Gastrocnemius medialis (tissue), 4 donors: Measurements from ENCODE around the gene TNFAIP8. TPM values are rescaled to one million over a fixed set of nuclear protein-coding genes. Genes with fewer than 3 reads are reported as not detected.
A peak's percentile ranks its signal among the peaks of the same experiment; 100 is the strongest.
"Not testable (repeated sequence)": the region's sequence is repeated elsewhere in the genome, so short reads cannot be mapped to it uniquely, and the experiment has no call there.

Experiments used
- ATAC-seq, 2 donors: fragments of 150-250 bp; one replicate each; pipeline ENCODE4 v1.9.1; 2016
- DNase-seq, 2 donors: peaks; one replicate each; pipeline ENCODE4 v3.0.0-alpha.2; 2019
- H3K27ac ChIP-seq, 4 donors: fragments of 200-600 bp; sonication (generic); 1 replicate in 1 of 4; 2 replicates in 3 of 4; pipeline ENCODE4 v1.5.1; 2016 to 2018; ENCODE audit warnings: mild to moderate bottlenecking in 2 of 4, moderate library complexity in 1 of 4
- H3K27me3 ChIP-seq, 3 donors: fragments of 200-600 bp; sonication (generic) in 2 of 3; 1 replicate in 1 of 3; 2 replicates in 2 of 3; pipeline versions ENCODE4 v1.5.1 to v1.6.0; 2016 to 2019; ENCODE audit warnings: mild to moderate bottlenecking in 1 of 3, moderate library complexity in 1 of 3
- H3K36me3 ChIP-seq, 2 donors: fragments of 200-600 bp; sonication (generic) in 1 of 2; one replicate each; pipeline ENCODE4 v1.5.1; 2017 to 2018
- H3K4me1 ChIP-seq, 2 donors: fragments of 200-600 bp; sonication (generic) in 1 of 2; one replicate each; pipeline ENCODE4 v1.5.1; 2016 to 2017; ENCODE audit warnings: mild to moderate bottlenecking in 2 of 2
- H3K4me3 ChIP-seq, 4 donors: fragments of 200-600 bp; sonication (generic) in 3 of 4; 1 replicate in 1 of 4; 2 replicates in 3 of 4; pipeline ENCODE4 v1.5.1; 2016 to 2019; ENCODE audit warnings: mild to moderate bottlenecking in 2 of 4
- H3K9me3 ChIP-seq, 3 donors: fragments of 200-600 bp; sonication (generic) in 2 of 3; 1 replicate in 1 of 3; 2 replicates in 2 of 3; pipeline ENCODE4 v1.5.1; 2016 to 2019
- POLR2A ChIP-seq, 2 donors: fragments of 450-650 bp; IDR thresholded peaks; one replicate each; pipeline ENCODE4 v1.6.1; 2017; ENCODE audit warnings: antibody characterized with exemption in 2 of 2, mild to moderate bottlenecking in 2 of 2, moderate library complexity in 2 of 2
- in situ Hi-C, 4 donors: fragments of 200-750 bp; cut with MboI; loops; one replicate each; pipeline versions ENCODE4 v1.15.0 to v1.8.0; 2017; ENCODE audit warnings: low sequenced_read_pairs in 4 of 4
- intact Hi-C: fragments of 100-400 bp; cut with DNase I; formaldehyde crosslinking; loops from one replicate; pipeline ENCODE4 v1.15.1; 2023; ENCODE audit warnings: low total_unique reads
- total RNA-seq, 4 donors: library from RNA; depleted of rRNA; stranded (reverse); fragments of >200 nt; gene quantifications; one replicate each; pipeline versions ENCODE4 v1.1.0 to v1.2.3, GENCODE V29; 2016
- TF ChIP-seq, protein P1 (sequence below), 5 experiments: fragments of 450-650 bp in 3 of 5; fragments of 200-600 bp in 2 of 5; sonication (generic) in 2 of 5; IDR thresholded peaks in 4 of 5; conservative IDR thresholded peaks in 1 of 5; 1 replicate in 4 of 5; 2 replicates in 1 of 5; pipeline ENCODE4 v1.5.1; 2016 to 2019; ENCODE audit warnings: antibody characterized with exemption in 5 of 5, mild to moderate bottlenecking in 3 of 5, moderate library complexity in 3 of 5

The TNFAIP8 gene
- total RNA-seq, 4 donors from 2014 or later: 0.20 to 5.8 (median 2.0) TPM

DNA sequence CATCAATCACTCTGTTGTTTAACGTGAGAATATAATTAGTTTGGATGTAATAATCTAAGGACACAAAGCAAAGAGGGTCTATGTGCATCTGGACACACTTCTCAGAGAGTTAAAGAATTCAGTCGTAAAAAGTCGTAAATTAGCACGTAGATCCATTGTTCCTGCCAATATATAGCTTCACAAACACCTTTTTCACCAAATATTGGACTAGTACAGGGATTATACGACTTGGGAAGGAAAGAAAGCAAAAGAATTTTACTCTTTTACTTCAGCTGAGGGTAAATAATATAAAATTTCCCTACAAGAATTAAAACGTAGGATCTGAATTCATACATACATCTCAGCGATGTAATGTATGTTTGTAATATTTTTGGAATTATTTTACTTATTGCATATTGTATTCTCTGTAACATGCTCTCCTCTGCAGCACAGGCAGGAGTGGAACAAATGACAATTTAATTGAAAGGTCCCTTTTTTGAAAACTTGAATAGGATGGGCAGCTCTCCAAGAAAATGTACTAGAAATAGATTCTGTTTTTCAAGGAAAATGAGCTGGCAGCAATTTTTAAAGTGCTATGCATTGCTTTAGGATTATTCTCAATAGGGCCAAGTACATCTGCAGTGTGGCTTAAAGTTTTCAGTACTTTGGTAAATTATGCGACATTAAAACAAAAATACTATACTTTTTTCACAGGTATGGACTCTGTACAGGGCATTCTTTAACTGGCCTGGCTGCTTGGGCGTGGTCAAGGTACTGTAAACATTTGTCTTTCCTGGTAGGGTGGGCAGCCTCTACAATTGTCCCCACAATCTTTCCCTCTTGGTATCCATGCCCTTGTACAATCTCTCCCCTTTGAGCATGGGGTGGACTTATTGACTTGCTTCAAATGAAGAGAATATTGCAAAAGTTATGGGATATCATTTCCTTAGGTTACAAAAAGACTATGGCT, 56.7 kb downstream of the TNFAIP8 start:
- intact Hi-C loops (loop anchor here (1.0 to 5.0 kb wide), 2 partner anchors 145 to 424 kb away; partner anchors contain the start of gene DTWD2), in situ Hi-C loops (loop anchor here (5.0 to 25.0 kb wide), 3 partner anchors 425 to 428 kb away; partner anchors contain the start of gene DTWD2 (in 4 of the 4))
- no peaks in the 10 kb centered on the region for H3K36me3 ChIP-seq
- H3K4me3 ChIP-seq: peak overlapping the region in 2 of 4 donors; percentile 60 to 65
- ATAC-seq (no peak), DNase-seq (no peak)
- TF ChIP-seq, protein P1, sequence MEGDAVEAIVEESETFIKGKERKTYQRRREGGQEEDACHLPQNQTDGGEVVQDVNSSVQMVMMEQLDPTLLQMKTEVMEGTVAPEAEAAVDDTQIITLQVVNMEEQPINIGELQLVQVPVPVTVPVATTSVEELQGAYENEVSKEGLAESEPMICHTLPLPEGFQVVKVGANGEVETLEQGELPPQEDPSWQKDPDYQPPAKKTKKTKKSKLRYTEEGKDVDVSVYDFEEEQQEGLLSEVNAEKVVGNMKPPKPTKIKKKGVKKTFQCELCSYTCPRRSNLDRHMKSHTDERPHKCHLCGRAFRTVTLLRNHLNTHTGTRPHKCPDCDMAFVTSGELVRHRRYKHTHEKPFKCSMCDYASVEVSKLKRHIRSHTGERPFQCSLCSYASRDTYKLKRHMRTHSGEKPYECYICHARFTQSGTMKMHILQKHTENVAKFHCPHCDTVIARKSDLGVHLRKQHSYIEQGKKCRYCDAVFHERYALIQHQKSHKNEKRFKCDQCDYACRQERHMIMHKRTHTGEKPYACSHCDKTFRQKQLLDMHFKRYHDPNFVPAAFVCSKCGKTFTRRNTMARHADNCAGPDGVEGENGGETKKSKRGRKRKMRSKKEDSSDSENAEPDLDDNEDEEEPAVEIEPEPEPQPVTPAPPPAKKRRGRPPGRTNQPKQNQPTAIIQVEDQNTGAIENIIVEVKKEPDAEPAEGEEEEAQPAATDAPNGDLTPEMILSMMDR (IDR thresholded peaks at IDR 0.05 in 4 of 5, conservative IDR thresholded peaks at IDR 0.05 in 1 of 5): peak in 1 of 5 experiments; percentile 6
- no peak for TF ChIP-seq POLR2A (IDR thresholded peaks at IDR 0.05)
- no peaks in the 10 kb centered on the region for H3K9me3 ChIP-seq
- no peak overlapping the region for H3K27ac ChIP-seq
- no peaks in the 10 kb centered on the region for H3K27me3 ChIP-seq
- peaks cover 0 to 5% of the 10 kb centered on the region in 2 donors for H3K4me1 ChIP-seq

DNA sequence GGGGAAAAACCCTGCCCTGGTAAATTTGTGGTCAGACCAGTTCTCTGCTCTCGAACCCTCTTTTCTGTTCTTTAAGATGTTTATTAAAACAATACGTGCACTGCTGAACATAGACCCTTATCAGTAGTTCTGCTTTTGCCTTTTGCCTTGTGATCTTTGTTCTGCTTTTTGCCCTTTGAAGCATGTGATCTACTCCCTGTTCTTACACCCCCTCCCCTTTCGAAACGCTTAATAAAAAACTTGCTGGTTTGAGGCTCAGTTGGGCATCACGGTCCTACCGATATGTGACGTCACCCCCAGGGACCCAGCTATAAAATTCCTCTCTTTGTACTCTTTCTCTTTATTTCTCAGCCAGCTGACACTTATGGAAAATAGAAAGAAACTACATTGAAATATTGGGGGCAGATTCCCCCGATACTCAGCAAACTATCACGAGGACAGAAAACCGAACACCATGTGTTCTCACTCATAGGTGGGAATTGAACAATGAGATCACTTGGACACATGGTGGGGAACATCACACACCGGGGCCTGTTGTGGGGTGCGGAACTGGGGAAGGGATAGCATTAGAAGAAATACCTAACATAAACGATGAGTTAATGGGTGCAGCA, 58.4 kb downstream of the TNFAIP8 start:
- in situ Hi-C loops: loop anchor here (5.0 to 25.0 kb wide), 3 partner anchors 427 to 429 kb away; partner anchors contain the start of gene DTWD2 (in 4 of the 4)
- H3K4me1 ChIP-seq: not testable (repeated sequence)
- intact Hi-C loops: loop anchor here (5.0 kb wide), 1 partner anchor 147 kb away; no protein-coding TSS in a partner anchor

DNA sequence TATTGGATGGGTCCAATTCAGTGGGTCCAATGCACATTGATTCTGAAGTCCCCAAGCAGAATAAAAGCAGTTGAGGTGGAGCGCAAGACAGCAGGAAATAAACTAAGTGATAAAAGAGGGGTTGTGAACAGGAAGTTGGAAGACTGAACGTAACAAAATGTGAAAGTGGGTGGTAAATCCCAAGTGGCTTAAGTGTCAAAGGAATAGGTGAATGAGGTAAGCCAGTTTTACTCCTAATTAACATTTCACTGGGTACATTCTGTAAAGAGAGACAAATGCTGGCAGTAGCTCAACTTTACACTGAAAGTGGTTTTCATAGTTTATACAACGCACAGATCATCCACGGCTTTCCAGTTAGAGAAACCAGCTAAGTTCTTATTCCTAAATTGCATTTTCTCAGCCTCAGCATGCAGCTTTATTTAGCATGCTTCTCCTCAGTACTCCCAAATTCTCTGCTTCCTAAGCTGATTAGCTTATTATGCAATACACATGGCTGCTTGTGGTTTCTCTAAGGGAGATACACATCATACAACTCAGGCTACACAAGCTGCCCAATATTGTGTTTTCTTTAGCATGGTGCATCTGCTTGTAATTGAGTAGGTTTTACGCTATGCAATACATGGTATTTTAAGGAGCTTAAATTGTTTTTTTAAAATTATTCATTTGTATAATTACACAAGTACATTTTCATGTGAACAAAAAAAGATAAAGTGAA, 62.2 kb downstream of the TNFAIP8 start:
- H3K27me3 ChIP-seq: no peaks in the 10 kb centered on the region
- DNase-seq: no peak
- no peaks in the 10 kb centered on the region for H3K4me1 ChIP-seq
- H3K27ac ChIP-seq: no peak overlapping the region
- no peaks in the 10 kb centered on the region for H3K9me3 ChIP-seq
- in situ Hi-C loops (loop anchor here in 2 of 4 donors (10.0 to 25.0 kb wide), 2 partner anchors 431 to 433 kb away; partner anchors contain the start of gene DTWD2 (in 2 of the 2)), intact Hi-C loops (no loop called here)
- H3K36me3 ChIP-seq: no peaks in the 10 kb centered on the region
- no peak overlapping the region for H3K4me3 ChIP-seq
- no peak for ATAC-seq
- no peak for TF ChIP-seq POLR2A (IDR thresholded peaks at IDR 0.05)
- TF ChIP-seq, protein P1 (IDR thresholded peaks at IDR 0.05 in 4 of 5, conservative IDR thresholded peaks at IDR 0.05 in 1 of 5): no peak

More for the DNA sequence above, 58.4 kb downstream of the TNFAIP8 start:
- H3K36me3 ChIP-seq, H3K27me3 ChIP-seq, DNase-seq, H3K9me3 ChIP-seq, ATAC-seq, H3K27ac ChIP-seq, H3K4me3 ChIP-seq: not testable (repeated sequence)

DNA sequence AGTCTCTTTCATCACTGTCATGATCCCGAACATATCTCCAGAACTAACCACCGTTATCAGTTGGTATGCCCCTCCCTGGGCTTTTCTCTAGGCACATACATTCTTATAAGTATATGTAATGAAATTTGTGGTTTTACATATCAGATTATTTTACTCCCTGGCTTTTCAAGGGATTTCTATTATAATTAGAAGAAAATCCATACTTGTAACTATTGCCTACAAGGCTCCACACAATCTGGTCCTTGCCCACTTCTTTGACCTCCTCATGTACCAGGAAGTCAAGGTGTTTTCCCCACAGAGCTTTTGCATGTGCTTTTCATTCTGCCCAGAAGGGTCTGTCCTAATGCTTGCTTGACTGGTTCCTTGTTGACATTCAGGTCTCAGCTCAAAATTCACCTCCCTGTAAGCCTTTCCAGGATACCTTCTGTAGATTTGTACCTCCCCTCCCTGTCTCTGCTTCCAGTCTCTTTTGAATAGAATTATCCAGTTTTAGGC, 62.8 kb downstream of the TNFAIP8 start:
- DNase-seq (no peak), ATAC-seq (no peak)
- in situ Hi-C loops: loop anchor here in 2 of 4 donors (10.0 to 25.0 kb wide), 2 partner anchors 431 to 434 kb away; partner anchors contain the start of gene DTWD2 (in 2 of the 2)
- no peaks in the 10 kb centered on the region for H3K36me3 ChIP-seq
- TF ChIP-seq, protein P1 (IDR thresholded peaks at IDR 0.05 in 4 of 5, conservative IDR thresholded peaks at IDR 0.05 in 1 of 5): no peak
- no peak for TF ChIP-seq POLR2A (IDR thresholded peaks at IDR 0.05)
- H3K4me3 ChIP-seq: no peak overlapping the region
- no peaks in the 10 kb centered on the region for H3K4me1 ChIP-seq
- H3K9me3 ChIP-seq: no peaks in the 10 kb centered on the region
- intact Hi-C loops: no loop called here
- H3K27ac ChIP-seq: no peak overlapping the region
- H3K27me3 ChIP-seq: no peaks in the 10 kb centered on the region
